ENCODE measurements around the gene UBE2E2.

Gene UBE2E2

GRCh38 chr3:23239211-23240068 lies 36.3 kb downstream of the UBE2E2 start:
- H3K36me3 ChIP-seq (ENCODE audit: insufficient read depth, insufficient read length, low read length): no peaks in the 10 kb centered on the region
- no peak for DNase-seq (ENCODE audit: low read depth, low spot score)
- no peak for TF ChIP-seq SUZ12 (IDR thresholded peaks at IDR 0.05; ENCODE audit: extremely low read depth, insufficient read depth, insufficient read length)
- TF ChIP-seq YY1 (IDR thresholded peaks at IDR 0.05; ENCODE audit: insufficient read depth, insufficient read length): no peak
- TF ChIP-seq ZNF274 (IDR thresholded peaks at IDR 0.05; ENCODE audit: low read depth, low read length): no peak

GRCh38 chr3:23240171-23240785 lies 37.2 kb downstream of the UBE2E2 start:
- no peak for TF ChIP-seq ZNF274 (IDR thresholded peaks at IDR 0.05; ENCODE audit: low read depth, low read length)
- TF ChIP-seq YY1 (IDR thresholded peaks at IDR 0.05; ENCODE audit: insufficient read depth, insufficient read length): no peak
- TF ChIP-seq SUZ12 (IDR thresholded peaks at IDR 0.05; ENCODE audit: extremely low read depth, insufficient read depth, insufficient read length): no peak
- Histone ChIP-seq H3K27me3 (ENCODE audit: insufficient read depth, insufficient read length) (no peaks in the 10 kb centered on the region), H3K36me3 (ENCODE audit: insufficient read depth, insufficient read length, low read length) (no peaks in the 10 kb centered on the region), H3K4me1 (ENCODE audit: insufficient read depth, insufficient read length) (no peaks in the 10 kb centered on the region), H3K9ac (ENCODE audit: insufficient read length, low read depth) (no peak overlapping the region), H3K4me3 (ENCODE audit: insufficient read length, low read depth) (no peak overlapping the region), H3K9me3 (ENCODE audit: insufficient read depth, low read length) (no peaks in the 10 kb centered on the region)
- DNase-seq (ENCODE audit: low read depth, low spot score): no peak

More at GRCh38 chr3:23239211-23240068, 36.3 kb downstream of the UBE2E2 start:
- no peak overlapping the region for H3K9ac ChIP-seq (ENCODE audit: insufficient read length, low read depth)
- H3K4me1 ChIP-seq (ENCODE audit: insufficient read depth, insufficient read length): no peaks in the 10 kb centered on the region
- H3K4me3 ChIP-seq (ENCODE audit: insufficient read length, low read depth): no peak overlapping the region
- H3K9me3 ChIP-seq (ENCODE audit: insufficient read depth, low read length): no peaks in the 10 kb centered on the region
- no peaks in the 10 kb centered on the region for H3K27me3 ChIP-seq (ENCODE audit: insufficient read depth, insufficient read length)

- TF ChIP-seq ZNF274 (IDR thresholded peaks at IDR 0.05; ENCODE audit: low read depth, low read length): no peak
- no peak for TF ChIP-seq SUZ12 (IDR thresholded peaks at IDR 0.05; ENCODE audit: extremely low read depth, insufficient read depth, insufficient read length)
- TF ChIP-seq YY1 (IDR thresholded peaks at IDR 0.05; ENCODE audit: insufficient read depth, insufficient read length): no peak
- no peak overlapping the region for H3K9ac ChIP-seq (ENCODE audit: insufficient read length, low read depth)
- no peaks in the 10 kb centered on the region for H3K4me1 ChIP-seq (ENCODE audit: insufficient read depth, insufficient read length)
- no peak overlapping the region for H3K4me3 ChIP-seq (ENCODE audit: insufficient read length, low read depth)
- DNase-seq (ENCODE audit: low read depth, low spot score): no peak
- H3K36me3 ChIP-seq (ENCODE audit: insufficient read depth, insufficient read length, low read length): no peaks in the 10 kb centered on the region
- no peaks in the 10 kb centered on the region for H3K9me3 ChIP-seq (ENCODE audit: insufficient read depth, low read length)
- H3K27me3 ChIP-seq (ENCODE audit: insufficient read depth, insufficient read length): no peaks in the 10 kb centered on the region
These were observed 38.1 kb downstream of the UBE2E2 start for GRCh38 chr3:23241256-23241655.

GRCh38 chr3:23242106-23242505 lies 39.0 kb downstream of the UBE2E2 start:
- no peaks in the 10 kb centered on the region for H3K36me3 ChIP-seq (ENCODE audit: insufficient read depth, insufficient read length, low read length)
- H3K9ac ChIP-seq (ENCODE audit: insufficient read length, low read depth): no peak overlapping the region
- no peaks in the 10 kb centered on the region for H3K4me1 ChIP-seq (ENCODE audit: insufficient read depth, insufficient read length)
- TF ChIP-seq ZNF274 (IDR thresholded peaks at IDR 0.05; ENCODE audit: low read depth, low read length) (no peak), SUZ12 (IDR thresholded peaks at IDR 0.05; ENCODE audit: extremely low read depth, insufficient read depth, insufficient read length) (no peak), YY1 (IDR thresholded peaks at IDR 0.05; ENCODE audit: insufficient read depth, insufficient read length) (no peak)
- DNase-seq (ENCODE audit: low read depth, low spot score): no peak
- no peaks in the 10 kb centered on the region for H3K27me3 ChIP-seq (ENCODE audit: insufficient read depth, insufficient read length)
- H3K9me3 ChIP-seq (ENCODE audit: insufficient read depth, low read length): no peaks in the 10 kb centered on the region
- H3K4me3 ChIP-seq (ENCODE audit: insufficient read length, low read depth): no peak overlapping the region

- TF ChIP-seq ZNF274 (IDR thresholded peaks at IDR 0.05; ENCODE audit: low read depth, low read length) (no peak), SUZ12 (IDR thresholded peaks at IDR 0.05; ENCODE audit: extremely low read depth, insufficient read depth, insufficient read length) (no peak), YY1 (IDR thresholded peaks at IDR 0.05; ENCODE audit: insufficient read depth, insufficient read length) (no peak)
- H3K9me3 ChIP-seq (ENCODE audit: insufficient read depth, low read length): no peaks in the 10 kb centered on the region
These were observed 41.4 kb downstream of the UBE2E2 start for GRCh38 chr3:23244324-23245041.

GRCh38 chr3:23246651-23247050 lies 43.5 kb downstream of the UBE2E2 start:
- no peaks in the 10 kb centered on the region for H3K4me1 ChIP-seq (ENCODE audit: insufficient read depth, insufficient read length)
- H3K9ac ChIP-seq (ENCODE audit: insufficient read length, low read depth): no peak overlapping the region
- TF ChIP-seq YY1 (IDR thresholded peaks at IDR 0.05; ENCODE audit: insufficient read depth, insufficient read length) (no peak), SUZ12 (IDR thresholded peaks at IDR 0.05; ENCODE audit: extremely low read depth, insufficient read depth, insufficient read length) (no peak), ZNF274 (IDR thresholded peaks at IDR 0.05; ENCODE audit: low read depth, low read length) (no peak)
- no peak for DNase-seq (ENCODE audit: low read depth, low spot score)
- H3K4me3 ChIP-seq (ENCODE audit: insufficient read length, low read depth): no peak overlapping the region
- H3K36me3 ChIP-seq (ENCODE audit: insufficient read depth, insufficient read length, low read length): no peaks in the 10 kb centered on the region
- H3K27me3 ChIP-seq (ENCODE audit: insufficient read depth, insufficient read length): no peaks in the 10 kb centered on the region
- no peaks in the 10 kb centered on the region for H3K9me3 ChIP-seq (ENCODE audit: insufficient read depth, low read length)

More at GRCh38 chr3:23244324-23245041, 41.4 kb downstream of the UBE2E2 start:
- no peak overlapping the region for H3K4me3 ChIP-seq (ENCODE audit: insufficient read length, low read depth)
- no peak for DNase-seq (ENCODE audit: low read depth, low spot score)
- H3K36me3 ChIP-seq (ENCODE audit: insufficient read depth, insufficient read length, low read length): no peaks in the 10 kb centered on the region
- H3K27me3 ChIP-seq (ENCODE audit: insufficient read depth, insufficient read length): no peaks in the 10 kb centered on the region
- no peak overlapping the region for H3K9ac ChIP-seq (ENCODE audit: insufficient read length, low read depth)
- no peaks in the 10 kb centered on the region for H3K4me1 ChIP-seq (ENCODE audit: insufficient read depth, insufficient read length)

Data from NT2/D1 (cell line).